ENCODE measurements around the gene CLDN6. TPM values are rescaled to one million over a fixed set of nuclear protein-coding genes. Genes with fewer than 3 reads are reported as not detected.
A peak's percentile ranks its signal among the peaks of the same experiment; 100 is the strongest.

Gene CLDN6
- total and polyA plus RNA-seq, 9 of the 15 experiments (the other 6 are each of a cell fraction or from before 2014, with no cell fraction given): 0.22 to 0.75 (median 0.38) TPM; not detected in 3

DNA sequence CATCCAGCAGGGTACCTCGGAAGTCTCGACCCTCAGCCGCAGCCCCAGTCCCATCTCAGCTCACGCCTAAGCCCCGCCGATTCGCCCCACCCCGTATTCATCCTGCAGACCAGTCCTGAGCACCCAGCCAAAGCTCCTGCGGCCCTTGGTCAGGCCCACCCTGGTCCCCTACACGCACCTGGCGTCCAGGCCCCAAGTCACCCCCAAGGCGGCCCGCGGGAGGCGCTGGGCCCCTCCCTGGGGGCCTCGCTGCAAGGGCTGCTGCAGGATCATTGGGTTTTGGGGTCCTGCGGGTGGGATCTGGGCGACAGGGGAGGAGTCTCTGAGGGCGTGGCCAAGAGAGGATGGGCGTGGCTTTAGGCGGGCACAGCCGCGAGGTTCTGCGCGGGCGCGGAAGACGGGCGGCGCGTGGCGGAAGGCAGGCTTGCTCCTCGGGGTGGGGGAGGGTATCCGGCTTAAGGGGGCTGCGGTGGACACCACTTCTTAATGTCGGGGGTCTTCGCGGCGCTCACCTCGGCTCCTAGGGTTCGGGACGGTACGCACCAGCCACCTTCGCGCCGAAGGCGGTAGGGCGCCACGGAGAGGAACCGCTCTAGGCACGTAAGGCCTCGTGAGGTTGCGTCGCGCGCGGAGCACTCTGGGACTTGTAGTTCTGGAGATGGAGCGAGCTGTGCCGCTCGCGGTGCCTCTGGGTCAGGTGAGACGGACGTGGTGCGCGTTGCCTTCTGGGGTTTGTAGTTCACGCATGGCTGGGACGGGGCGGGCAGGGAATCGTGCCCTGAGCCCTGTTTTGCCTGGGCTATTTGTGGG lies 5.9 kb upstream of the CLDN6 start, which contains the start of the genes HCFC1R1 and THOC6:
HCFC1R1 (minus strand) TSS at position 274 of the 810 bp plus-strand sequence; CDS start at position 273, 1 bp downstream.
THOC6 (plus strand) TSS at position 367 of the 810 bp plus-strand sequence; CDS start at position 659, 292 bp downstream.
- ChIA-PET POLR2A (interaction anchor here (0.5 to 2.7 kb wide), 15 partner anchors 7 to 635 kb away, joined by 3 to 15 read pairs (median 5); partner anchors contain the start of gene ZNF263), CTCF (ENCODE audit: low intra/inter-chr PET ratio) (no interaction called here)
- BruUV-seq (replicated peaks): TSS peak; percentile 81
- H3K27ac ChIP-seq (ENCODE audit: extremely low read depth, low read depth, low read length): peak within 1 kb of the TSS; percentile 90
- DNase-seq (ENCODE audit: extremely low read depth in 1 of 4, low spot score in 3 of 4): peak; percentile 66 to 100 (median 78)
- under 1% methylated on average over 64 of the region's 69 CpGs for WGBS (ENCODE audit: insufficient coverage, low coverage, missing lambda C conversion rate)
- H3K9ac ChIP-seq (ENCODE audit: insufficient read depth in 1 of 2, low read depth in 2 of 2, low read length in 2 of 2): peak within 1 kb of the TSS; percentile 88 to 95
- peaks cover 0 to under 1% of the 10 kb centered on the region in 2 experiments; a peak in 2 of 5 replicates for H3K27me3 ChIP-seq (ENCODE audit: control insufficient read depth in 2 of 2, insufficient read depth in 2 of 2, low read length in 2 of 2)
- ATAC-seq: peak; percentile 73
- in situ Hi-C loops (cut with MboI) (no loop called here), intact Hi-C loops (cut with micrococcal nuclease) (loop anchor here (1.0 to 10.0 kb wide), 2 partner anchors 19 to 59 kb away; partner anchors contain the start of genes KREMEN2 and PAQR4)
- H3K4me2 ChIP-seq (ENCODE audit: insufficient read depth, low read length): peak within 1 kb of the TSS; percentile 83
- H3K4me3 ChIP-seq: peak within 1 kb of the TSS; percentile 82
- peak within 1 kb of the TSS; percentile 90 for H2AFZ ChIP-seq (ENCODE audit: low read depth, low read length)
- peaks cover 25 to 87% of the 10 kb centered on the region in 2 experiments for H3K4me1 ChIP-seq (replicated peaks in 1 of 2; ENCODE audit: control insufficient read depth in 2 of 2, insufficient read depth in 2 of 2, low read length in 2 of 2)
- peak; percentile 99 for FAIRE-seq
- H3K9me3 ChIP-seq (replicated peaks; ENCODE audit: control insufficient read depth, insufficient read depth, low read depth, low read length): no peaks in the 10 kb centered on the region
- peaks cover 28% of the 10 kb centered on the region for H4K20me1 ChIP-seq (replicated peaks; ENCODE audit: control insufficient read depth, insufficient read depth, low read length)
- peaks cover 2% of the 10 kb centered on the region for H3K9me1 ChIP-seq (ENCODE audit: control insufficient read depth, insufficient read depth, low read length)
- H3K79me2 ChIP-seq (ENCODE audit: control insufficient read depth, insufficient read depth, low read length): peaks cover 42% of the 10 kb centered on the region
- H3K36me3 ChIP-seq (ENCODE audit: control insufficient read depth, insufficient read depth, low read length): peaks cover 39% of the 10 kb centered on the region; the same call in 2 of the 3 replicates
- TF ChIP-seq SMAD3 (CRISPR knock-in tag; conservative IDR thresholded peaks at IDR 0.05): 0 out of 2 replicates have a peak, but pooled peaks have one; percentile 14
- TF ChIP-seq ZNF143 (CRISPR knock-in tag; IDR thresholded peaks at IDR 0.05): peak; percentile 99
- 0 out of 2 replicates have a peak, but pooled peaks have one; percentile 35 for TF ChIP-seq PTBP1 (IDR thresholded peaks at IDR 0.05; ENCODE audit: low read depth, low read length)
- no peak for TF ChIP-seq ZNF699 (CRISPR knock-in tag; IDR thresholded peaks at IDR 0.05; ENCODE audit: insufficient replicate concordance)
- TF ChIP-seq ATF4 (CRISPR knock-in tag; IDR thresholded peaks at IDR 0.05): peak; percentile 85
- peak; percentile 40 for TF ChIP-seq ARHGAP35 (IDR thresholded peaks at IDR 0.05; ENCODE audit: partially characterized antibody)
- TF ChIP-seq KLF13 (tag; IDR thresholded peaks at IDR 0.05; ENCODE audit: borderline replicate concordance, low read depth): peak; percentile 33; the same call in 1 of the 2 replicates
- peak; percentile 95 to 97 for TF ChIP-seq SIX5 (IDR thresholded peaks at IDR 0.05; ENCODE audit: borderline replicate concordance in 1 of 2, insufficient read depth in 1 of 2, low read depth in 1 of 2, low read length in 2 of 2)
- no peak for TF ChIP-seq RBM34 (IDR thresholded peaks at IDR 0.05; ENCODE audit: borderline replicate concordance, insufficient read depth, low read length)
- TF ChIP-seq SRSF1 (IDR thresholded peaks at IDR 0.05; ENCODE audit: low read depth, low read length): no peak
- TF ChIP-seq MYBL2 (IDR thresholded peaks at IDR 0.05; ENCODE audit: low read depth): no peak
- TF ChIP-seq MYBL2 (CRISPR knock-in tag; IDR thresholded peaks at IDR 0.05; ENCODE audit: borderline replicate concordance): no peak
- peak in 1 of 2 experiments; percentile 58; a peak in 2 of 4 replicates for TF ChIP-seq BCLAF1 (IDR thresholded peaks at IDR 0.05; ENCODE audit: borderline replicate concordance in 1 of 2, control insufficient read depth in 1 of 2, low read depth in 2 of 2, low read length in 1 of 2)

Measured in K562 (cell line).